GM13976 (cell line): Measurements from ENCODE around the gene ATG4D.
A peak's percentile ranks its signal among the peaks of the same experiment; 100 is the strongest.

Source experiments
- DNase-seq: peaks from one replicate; pipeline ENCODE4 v3.0.0; 2012; ENCODE audit warnings: low spot score
- in situ Hi-C: fragments of 300-500 bp; cut with MboI; formaldehyde crosslinking; loops from one replicate; pipeline ENCODE4 v1.12.0; 2022; ENCODE audit warnings: low sequenced_read_pairs, mixed read lengths, inconsistent platforms; ENCODE audit not compliant: unreplicated experiment
- TF ChIP-seq, protein P1 (sequence below): IDR thresholded peaks from 2 replicates; pipeline ENCODE4 v1.5.1; 2012; ENCODE audit warnings: borderline replicate concordance, mild to moderate bottlenecking; ENCODE audit not compliant: insufficient read depth; ENCODE audit errors: extremely low read depth, missing control alignments, control extremely low read depth

ATG4D gene

DNA sequence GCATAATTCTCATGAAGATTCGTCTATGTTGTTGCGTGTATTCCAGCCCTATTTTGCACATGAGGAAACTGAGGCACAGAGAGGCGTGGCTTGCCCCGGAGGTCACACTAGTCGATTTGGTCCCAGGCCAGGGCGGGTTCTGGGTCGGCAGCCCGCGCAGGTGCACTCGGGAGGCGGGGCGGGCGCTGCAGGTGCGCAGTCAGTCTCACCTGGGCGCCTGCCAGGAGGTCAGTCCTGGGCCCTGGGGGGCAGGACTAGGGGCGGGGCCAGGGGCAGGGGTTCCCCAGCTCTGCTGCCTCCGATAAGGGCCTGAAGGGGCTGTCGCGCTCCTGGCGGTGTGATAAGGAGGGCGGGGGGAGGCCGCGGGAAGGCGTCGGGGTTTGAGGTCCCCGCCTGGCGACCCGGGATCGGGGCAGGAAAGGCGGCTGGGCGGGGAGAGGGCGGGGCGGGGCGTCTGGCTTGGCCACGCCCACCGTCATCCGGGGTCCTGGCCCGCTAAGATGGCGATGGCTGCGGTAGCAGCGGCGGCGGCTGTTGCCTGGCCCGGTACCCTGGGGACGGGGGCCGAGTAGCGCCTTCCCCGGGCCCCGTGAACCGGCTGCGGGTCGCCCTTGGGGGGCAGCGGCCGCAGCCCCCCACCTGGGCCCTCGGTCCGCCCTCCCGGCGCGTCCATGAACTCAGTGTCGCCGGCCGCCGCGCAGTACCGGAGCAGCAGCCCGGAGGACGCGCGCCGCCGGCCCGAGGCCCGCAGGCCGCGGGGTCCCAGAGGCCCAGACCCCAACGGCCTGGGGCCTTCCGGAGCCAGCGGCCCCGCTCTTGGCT lies at the start of gene ATG4D:
Gene ATG4D (plus strand): TSS at position 485 of the 822 bp plus-strand sequence. CDS start 187 bp downstream, at position 672.
- DNase-seq = peak; percentile 99
- TF ChIP-seq, protein P1, sequence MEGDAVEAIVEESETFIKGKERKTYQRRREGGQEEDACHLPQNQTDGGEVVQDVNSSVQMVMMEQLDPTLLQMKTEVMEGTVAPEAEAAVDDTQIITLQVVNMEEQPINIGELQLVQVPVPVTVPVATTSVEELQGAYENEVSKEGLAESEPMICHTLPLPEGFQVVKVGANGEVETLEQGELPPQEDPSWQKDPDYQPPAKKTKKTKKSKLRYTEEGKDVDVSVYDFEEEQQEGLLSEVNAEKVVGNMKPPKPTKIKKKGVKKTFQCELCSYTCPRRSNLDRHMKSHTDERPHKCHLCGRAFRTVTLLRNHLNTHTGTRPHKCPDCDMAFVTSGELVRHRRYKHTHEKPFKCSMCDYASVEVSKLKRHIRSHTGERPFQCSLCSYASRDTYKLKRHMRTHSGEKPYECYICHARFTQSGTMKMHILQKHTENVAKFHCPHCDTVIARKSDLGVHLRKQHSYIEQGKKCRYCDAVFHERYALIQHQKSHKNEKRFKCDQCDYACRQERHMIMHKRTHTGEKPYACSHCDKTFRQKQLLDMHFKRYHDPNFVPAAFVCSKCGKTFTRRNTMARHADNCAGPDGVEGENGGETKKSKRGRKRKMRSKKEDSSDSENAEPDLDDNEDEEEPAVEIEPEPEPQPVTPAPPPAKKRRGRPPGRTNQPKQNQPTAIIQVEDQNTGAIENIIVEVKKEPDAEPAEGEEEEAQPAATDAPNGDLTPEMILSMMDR = no peak

DNA sequence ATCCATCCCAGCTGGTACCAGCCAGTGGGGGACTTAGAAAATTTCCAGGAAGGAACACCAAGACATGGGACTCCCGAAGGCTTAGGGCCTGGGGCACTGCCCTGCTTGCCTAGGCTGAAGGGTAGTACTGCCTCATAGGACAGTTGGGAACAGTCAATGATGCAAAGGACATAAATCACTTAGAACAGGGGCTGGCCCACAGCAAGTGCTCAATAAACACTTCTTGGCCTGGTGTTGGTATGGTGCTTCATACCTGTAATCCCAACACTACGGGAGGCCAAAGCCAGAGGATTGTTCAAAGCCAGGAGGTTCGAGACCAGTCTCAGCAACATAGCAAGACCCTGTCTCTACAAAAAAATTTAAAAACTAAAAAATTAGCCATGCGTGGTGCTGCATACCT lies 46.3 kb upstream of the ATG4D start:
- TF ChIP-seq, protein P1 = no peak
- in situ Hi-C loops = no loop called here
- no peak for DNase-seq

More for the DNA sequence above, at the start of gene ATG4D:
- in situ Hi-C loops = no loop called here

DNA sequence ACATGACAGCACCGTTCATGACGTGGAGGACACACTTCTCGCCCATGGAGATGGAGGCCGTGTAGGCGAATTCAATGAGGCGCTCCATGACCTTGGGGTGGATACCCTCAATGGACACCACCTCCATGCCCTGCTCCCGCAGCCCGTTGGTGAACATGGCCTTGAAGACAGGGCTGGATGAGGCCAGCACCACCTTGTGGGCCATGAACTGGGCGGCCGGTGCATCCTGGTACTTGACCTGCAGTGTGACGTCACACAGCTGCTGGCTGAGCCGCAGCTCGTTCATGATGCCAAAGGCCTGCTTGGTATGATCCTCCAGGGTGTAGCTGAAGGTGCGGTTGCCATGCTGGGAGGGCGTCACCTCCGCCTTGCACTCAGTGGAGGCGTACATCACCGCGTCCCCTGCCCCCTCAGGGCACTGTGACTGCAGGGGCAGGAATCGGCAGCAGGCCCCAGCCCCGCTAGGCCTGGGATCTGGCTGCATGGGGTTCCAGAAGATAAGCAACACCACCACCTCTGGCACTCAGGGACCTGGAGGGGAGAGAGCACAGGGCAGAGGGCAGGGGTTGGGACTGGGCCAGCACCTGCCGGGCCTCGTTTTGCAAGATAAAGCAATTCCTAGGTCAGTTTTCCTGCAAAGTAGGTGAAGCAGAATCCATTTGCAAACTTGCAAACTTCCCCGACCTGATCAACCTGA lies 44.0 kb upstream of the ATG4D start:
- in situ Hi-C loops = no loop called here
- TF ChIP-seq, protein P1 = no peak
- DNase-seq = no peak

DNA sequence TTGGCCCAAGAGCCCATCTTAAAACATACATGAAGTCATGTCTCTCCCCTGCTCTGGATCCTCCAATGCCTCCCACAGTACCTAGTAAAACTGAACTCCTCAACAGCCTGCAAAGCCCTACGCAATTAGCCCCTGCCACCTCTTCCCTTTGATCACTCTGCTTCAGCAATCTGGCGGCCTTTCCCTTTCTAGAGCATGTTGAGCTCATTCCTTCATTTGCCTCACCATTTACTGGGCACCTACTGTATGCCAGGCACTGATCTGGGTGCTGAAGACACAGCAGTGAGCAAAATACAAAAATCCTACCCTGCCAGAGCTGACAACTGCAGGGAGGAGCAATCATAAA lies 43.5 kb upstream of the ATG4D start:
- in situ Hi-C loops = no loop called here
- no peak for DNase-seq
- TF ChIP-seq, protein P1 = no peak

DNA sequence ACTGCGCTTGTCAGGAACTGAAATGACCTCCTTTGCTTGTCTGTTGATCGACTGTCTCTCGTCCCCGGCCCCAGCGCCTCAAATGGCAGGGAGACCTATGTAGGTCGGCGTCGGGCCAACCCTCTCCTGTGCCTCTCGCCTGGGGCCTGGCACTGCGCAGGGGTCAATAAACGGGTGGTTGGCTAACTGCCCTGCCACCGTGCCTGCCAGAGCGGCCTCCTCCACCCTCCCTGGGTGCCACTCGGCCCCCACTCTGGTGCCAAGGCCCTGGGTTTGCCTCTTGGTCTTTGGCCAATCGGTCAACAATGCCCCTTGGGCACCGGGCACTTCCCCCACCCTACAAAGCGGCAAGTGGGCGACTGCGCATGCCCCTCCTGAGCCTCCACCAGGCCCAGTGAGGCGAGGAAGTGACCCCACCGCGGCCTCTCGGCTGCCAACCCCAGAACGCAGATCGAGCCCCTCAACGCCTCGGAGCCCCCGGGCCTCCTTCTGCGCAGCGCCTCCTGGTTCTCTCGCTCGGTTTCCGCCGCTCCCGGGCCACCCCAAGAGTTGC lies 41.7 kb upstream of the ATG4D start:
- peak; percentile 78 for DNase-seq
- TF ChIP-seq, protein P1 = no peak
- in situ Hi-C loops = no loop called here

DNA sequence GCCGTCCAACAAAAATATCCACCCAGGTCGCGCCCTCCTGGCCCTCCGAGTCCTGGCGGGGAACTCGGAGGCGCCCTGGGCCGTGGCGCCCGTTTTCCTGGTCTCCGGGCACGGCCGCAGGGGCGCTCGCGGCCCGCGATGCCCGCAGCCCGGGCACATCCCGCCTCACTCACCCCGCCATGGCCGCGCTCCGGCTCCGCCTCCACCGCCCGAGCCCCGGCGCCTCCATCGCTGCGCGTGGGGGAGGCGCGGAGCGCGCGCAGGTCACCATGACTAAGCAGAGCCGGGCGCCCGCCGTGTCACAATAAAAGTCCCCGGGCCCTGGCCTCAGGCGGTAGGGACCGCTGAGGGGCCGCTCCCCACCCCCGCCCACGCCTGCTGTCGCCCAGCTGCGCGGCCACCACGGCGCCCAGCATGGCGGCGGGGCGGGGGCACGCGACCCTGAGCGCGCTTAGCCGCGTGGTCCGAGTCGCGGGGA lies 41.1 kb upstream of the ATG4D start:
- in situ Hi-C loops = no loop called here
- peak; percentile 98 for DNase-seq
- TF ChIP-seq, protein P1 = no peak
